ENCODE measurements around the gene LHCGR. TPM values are rescaled to one million over a fixed set of nuclear protein-coding genes. Genes with fewer than 3 reads are reported as not detected.

The LHCGR gene
- total and polyA plus RNA-seq, 2 experiments from 2014 or later: 0.45 to 0.66 TPM

DNA sequence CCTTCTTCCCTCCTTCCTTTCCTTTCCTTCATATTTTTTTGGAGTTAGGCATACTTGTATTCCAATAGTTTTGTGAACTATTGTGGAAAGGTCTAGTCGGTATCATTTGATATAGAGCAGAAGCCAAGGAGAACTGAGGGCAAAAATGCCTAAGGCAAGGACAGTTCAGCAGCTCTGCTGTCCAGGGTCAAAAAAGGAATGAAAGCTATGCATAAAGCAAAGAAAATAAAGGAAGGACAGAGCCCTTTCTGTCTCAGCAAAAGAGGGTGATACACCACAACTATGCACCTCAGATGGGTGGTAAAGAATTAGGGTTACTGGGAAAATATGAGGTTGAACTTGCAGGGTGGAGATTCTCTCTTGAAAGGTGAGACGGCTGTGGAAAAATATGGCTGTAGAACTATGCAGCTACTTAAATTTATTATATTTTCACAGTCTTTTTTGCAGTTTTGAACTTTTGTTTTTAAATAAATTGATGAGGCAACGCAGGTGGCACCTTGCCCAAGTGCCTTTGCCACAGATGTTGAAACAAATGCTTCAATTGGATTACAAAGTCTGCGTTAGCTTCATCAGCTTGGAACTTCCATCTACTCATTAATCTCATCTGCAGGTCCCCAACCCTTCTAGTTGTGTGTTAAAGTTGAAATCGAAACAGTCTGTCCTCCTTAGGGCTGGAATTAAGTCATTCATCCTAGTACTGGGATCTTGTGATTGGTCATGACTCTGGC is 20.8 kb downstream of the LHCGR start:
- Histone ChIP-seq H3K9me2 (ENCODE audit: insufficient read depth) (no peaks in the 10 kb centered on the region; the same call in 1 of the 2 replicates), H3K27me3 (ENCODE audit: insufficient read depth) (no peaks in the 10 kb centered on the region), H3F3A (replicated peaks; ENCODE audit: low read depth) (no peaks in the 10 kb centered on the region), H3K79me2 (replicated peaks; ENCODE audit: insufficient read depth) (no peaks in the 10 kb centered on the region), H2AFZ (no peak overlapping the region), H3K4me3 (no peak overlapping the region), H4K20me1 (replicated peaks; ENCODE audit: insufficient read depth) (no peaks in the 10 kb centered on the region), H3K27ac (ENCODE audit: low read depth) (no peak overlapping the region), H3K36me3 (ENCODE audit: insufficient read depth) (no peaks in the 10 kb centered on the region; the same call in 1 of the 2 replicates), H3K4me2 (no peak overlapping the region), H3K4me1 (ENCODE audit: insufficient read depth) (peaks cover 13% of the 10 kb centered on the region)
- peaks cover 10% of the 10 kb centered on the region; the same call in 2 of the 3 replicates for H3K36me3 Mint-ChIP-seq (ENCODE audit: low read depth)
- ATAC-seq (no peak), DNase-seq (ENCODE audit: low spot score) (no peak)
- H3K27me3 Mint-ChIP-seq (ENCODE audit: insufficient read depth, low read depth, poor library complexity): peaks cover 2% of the 10 kb centered on the region
- no peak for TF ChIP-seq POLR2AphosphoS5 (IDR thresholded peaks at IDR 0.05; ENCODE audit: low read depth)
- TF ChIP-seq EZH2 (IDR thresholded peaks at IDR 0.05; ENCODE audit: low read depth, unreplicated experiment): no peak
- no peak for TF ChIP-seq ZNF114 (CRISPR knock-in tag; IDR thresholded peaks at IDR 0.05)
- TF ChIP-seq, protein P1, sequence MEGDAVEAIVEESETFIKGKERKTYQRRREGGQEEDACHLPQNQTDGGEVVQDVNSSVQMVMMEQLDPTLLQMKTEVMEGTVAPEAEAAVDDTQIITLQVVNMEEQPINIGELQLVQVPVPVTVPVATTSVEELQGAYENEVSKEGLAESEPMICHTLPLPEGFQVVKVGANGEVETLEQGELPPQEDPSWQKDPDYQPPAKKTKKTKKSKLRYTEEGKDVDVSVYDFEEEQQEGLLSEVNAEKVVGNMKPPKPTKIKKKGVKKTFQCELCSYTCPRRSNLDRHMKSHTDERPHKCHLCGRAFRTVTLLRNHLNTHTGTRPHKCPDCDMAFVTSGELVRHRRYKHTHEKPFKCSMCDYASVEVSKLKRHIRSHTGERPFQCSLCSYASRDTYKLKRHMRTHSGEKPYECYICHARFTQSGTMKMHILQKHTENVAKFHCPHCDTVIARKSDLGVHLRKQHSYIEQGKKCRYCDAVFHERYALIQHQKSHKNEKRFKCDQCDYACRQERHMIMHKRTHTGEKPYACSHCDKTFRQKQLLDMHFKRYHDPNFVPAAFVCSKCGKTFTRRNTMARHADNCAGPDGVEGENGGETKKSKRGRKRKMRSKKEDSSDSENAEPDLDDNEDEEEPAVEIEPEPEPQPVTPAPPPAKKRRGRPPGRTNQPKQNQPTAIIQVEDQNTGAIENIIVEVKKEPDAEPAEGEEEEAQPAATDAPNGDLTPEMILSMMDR (conservative IDR thresholded peaks at IDR 0.05; ENCODE audit: low read depth in 2 of 2): no peak
- TF ChIP-seq STAT1 (IDR thresholded peaks at IDR 0.05; ENCODE audit: unreplicated experiment): no peak
- no peak for TF ChIP-seq NANOG (IDR thresholded peaks at IDR 0.05; ENCODE audit: borderline replicate concordance)
- TF ChIP-seq JUNB (IDR thresholded peaks at IDR 0.05; ENCODE audit: unreplicated experiment): no peak
- TF ChIP-seq, protein P2, sequence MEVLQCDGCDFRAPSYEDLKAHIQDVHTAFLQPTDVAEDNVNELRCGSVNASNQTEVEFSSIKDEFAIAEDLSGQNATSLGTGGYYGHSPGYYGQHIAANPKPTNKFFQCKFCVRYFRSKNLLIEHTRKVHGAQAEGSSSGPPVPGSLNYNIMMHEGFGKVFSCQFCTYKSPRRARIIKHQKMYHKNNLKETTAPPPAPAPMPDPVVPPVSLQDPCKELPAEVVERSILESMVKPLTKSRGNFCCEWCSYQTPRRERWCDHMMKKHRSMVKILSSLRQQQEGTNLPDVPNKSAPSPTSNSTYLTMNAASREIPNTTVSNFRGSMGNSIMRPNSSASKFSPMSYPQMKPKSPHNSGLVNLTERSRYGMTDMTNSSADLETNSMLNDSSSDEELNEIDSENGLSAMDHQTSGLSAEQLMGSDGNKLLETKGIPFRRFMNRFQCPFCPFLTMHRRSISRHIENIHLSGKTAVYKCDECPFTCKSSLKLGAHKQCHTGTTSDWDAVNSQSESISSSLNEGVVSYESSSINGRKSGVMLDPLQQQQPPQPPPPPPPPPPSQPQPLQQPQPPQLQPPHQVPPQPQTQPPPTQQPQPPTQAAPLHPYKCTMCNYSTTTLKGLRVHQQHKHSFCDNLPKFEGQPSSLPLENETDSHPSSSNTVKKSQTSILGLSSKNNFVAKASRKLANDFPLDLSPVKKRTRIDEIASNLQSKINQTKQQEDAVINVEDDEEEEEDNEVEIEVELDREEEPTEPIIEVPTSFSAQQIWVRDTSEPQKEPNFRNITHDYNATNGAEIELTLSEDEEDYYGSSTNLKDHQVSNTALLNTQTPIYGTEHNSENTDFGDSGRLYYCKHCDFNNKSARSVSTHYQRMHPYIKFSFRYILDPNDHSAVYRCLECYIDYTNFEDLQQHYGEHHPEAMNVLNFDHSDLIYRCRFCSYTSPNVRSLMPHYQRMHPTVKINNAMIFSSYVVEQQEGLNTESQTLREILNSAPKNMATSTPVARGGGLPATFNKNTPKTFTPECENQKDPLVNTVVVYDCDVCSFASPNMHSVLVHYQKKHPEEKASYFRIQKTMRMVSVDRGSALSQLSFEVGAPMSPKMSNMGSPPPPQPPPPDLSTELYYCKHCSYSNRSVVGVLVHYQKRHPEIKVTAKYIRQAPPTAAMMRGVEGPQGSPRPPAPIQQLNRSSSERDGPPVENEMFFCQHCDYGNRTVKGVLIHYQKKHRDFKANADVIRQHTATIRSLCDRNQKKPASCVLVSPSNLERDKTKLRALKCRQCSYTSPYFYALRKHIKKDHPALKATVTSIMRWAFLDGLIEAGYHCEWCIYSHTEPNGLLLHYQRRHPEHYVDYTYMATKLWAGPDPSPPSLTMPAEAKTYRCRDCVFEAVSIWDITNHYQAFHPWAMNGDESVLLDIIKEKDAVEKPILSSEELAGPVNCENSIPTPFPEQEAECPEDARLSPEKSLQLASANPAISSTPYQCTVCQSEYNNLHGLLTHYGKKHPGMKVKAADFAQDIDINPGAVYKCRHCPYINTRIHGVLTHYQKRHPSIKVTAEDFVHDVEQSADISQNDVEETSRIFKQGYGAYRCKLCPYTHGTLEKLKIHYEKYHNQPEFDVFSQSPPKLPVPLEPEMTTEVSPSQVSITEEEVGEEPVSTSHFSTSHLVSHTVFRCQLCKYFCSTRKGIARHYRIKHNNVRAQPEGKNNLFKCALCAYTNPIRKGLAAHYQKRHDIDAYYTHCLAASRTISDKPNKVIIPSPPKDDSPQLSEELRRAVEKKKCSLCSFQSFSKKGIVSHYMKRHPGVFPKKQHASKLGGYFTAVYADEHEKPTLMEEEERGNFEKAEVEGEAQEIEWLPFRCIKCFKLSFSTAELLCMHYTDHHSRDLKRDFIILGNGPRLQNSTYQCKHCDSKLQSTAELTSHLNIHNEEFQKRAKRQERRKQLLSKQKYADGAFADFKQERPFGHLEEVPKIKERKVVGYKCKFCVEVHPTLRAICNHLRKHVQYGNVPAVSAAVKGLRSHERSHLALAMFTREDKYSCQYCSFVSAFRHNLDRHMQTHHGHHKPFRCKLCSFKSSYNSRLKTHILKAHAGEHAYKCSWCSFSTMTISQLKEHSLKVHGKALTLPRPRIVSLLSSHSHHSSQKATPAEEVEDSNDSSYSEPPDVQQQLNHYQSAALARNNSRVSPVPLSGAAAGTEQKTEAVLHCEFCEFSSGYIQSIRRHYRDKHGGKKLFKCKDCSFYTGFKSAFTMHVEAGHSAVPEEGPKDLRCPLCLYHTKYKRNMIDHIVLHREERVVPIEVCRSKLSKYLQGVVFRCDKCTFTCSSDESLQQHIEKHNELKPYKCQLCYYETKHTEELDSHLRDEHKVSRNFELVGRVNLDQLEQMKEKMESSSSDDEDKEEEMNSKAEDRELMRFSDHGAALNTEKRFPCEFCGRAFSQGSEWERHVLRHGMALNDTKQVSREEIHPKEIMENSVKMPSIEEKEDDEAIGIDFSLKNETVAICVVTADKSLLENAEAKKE (CRISPR knock-in tag; IDR thresholded peaks at IDR 0.05): no peak
- no peak for TF ChIP-seq EZH2phosphoT487 (IDR thresholded peaks at IDR 0.05; ENCODE audit: unreplicated experiment)
- TF ChIP-seq CREB1 (CRISPR knock-in tag; IDR thresholded peaks at IDR 0.05; ENCODE audit: low read depth): no peak
- TF ChIP-seq, protein P3, sequence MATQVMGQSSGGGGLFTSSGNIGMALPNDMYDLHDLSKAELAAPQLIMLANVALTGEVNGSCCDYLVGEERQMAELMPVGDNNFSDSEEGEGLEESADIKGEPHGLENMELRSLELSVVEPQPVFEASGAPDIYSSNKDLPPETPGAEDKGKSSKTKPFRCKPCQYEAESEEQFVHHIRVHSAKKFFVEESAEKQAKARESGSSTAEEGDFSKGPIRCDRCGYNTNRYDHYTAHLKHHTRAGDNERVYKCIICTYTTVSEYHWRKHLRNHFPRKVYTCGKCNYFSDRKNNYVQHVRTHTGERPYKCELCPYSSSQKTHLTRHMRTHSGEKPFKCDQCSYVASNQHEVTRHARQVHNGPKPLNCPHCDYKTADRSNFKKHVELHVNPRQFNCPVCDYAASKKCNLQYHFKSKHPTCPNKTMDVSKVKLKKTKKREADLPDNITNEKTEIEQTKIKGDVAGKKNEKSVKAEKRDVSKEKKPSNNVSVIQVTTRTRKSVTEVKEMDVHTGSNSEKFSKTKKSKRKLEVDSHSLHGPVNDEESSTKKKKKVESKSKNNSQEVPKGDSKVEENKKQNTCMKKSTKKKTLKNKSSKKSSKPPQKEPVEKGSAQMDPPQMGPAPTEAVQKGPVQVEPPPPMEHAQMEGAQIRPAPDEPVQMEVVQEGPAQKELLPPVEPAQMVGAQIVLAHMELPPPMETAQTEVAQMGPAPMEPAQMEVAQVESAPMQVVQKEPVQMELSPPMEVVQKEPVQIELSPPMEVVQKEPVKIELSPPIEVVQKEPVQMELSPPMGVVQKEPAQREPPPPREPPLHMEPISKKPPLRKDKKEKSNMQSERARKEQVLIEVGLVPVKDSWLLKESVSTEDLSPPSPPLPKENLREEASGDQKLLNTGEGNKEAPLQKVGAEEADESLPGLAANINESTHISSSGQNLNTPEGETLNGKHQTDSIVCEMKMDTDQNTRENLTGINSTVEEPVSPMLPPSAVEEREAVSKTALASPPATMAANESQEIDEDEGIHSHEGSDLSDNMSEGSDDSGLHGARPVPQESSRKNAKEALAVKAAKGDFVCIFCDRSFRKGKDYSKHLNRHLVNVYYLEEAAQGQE (IDR thresholded peaks at IDR 0.05; ENCODE audit: unreplicated experiment): no peak
- TF ChIP-seq, protein P4, sequence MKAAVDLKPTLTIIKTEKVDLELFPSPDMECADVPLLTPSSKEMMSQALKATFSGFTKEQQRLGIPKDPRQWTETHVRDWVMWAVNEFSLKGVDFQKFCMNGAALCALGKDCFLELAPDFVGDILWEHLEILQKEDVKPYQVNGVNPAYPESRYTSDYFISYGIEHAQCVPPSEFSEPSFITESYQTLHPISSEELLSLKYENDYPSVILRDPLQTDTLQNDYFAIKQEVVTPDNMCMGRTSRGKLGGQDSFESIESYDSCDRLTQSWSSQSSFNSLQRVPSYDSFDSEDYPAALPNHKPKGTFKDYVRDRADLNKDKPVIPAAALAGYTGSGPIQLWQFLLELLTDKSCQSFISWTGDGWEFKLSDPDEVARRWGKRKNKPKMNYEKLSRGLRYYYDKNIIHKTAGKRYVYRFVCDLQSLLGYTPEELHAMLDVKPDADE (IDR thresholded peaks at IDR 0.05): no peak
- H3K4me3 Mint-ChIP-seq: no peak overlapping the region
- peaks cover 18% of the 10 kb centered on the region for H3K4me1 Mint-ChIP-seq
- peaks cover 11% of the 10 kb centered on the region for H3K9me3 Mint-ChIP-seq
- H3K27ac Mint-ChIP-seq: no peak overlapping the region

Measured in GM23338 (cell line).